IMR-90 (cell line): ENCODE results near the gene NAGLU. TPM values are rescaled to one million over a fixed set of nuclear protein-coding genes. Genes with fewer than 3 reads are reported as not detected.

Experiments
- ATAC-seq: fragments of 200-7000 bp; cut with Tn5 transposase; 2 replicates; pipeline ENCODE4 v1.9.1; 2020; ENCODE audit warnings: low read depth, mild to moderate bottlenecking, moderate library complexity
- BruUV-seq: library from RNA; stranded (reverse); fragments of 400-500 nt; replicated peaks from 2 replicates; lab custom pipeline; 2021; lab: Mats Ljungman, UMichigan
- CTCF ChIA-PET: fragments of 300-600 bp; formaldehyde crosslinking; extraction: SDS; loops from one replicate; lab custom pipeline; 2021; ENCODE audit warnings: antibody characterized with exemption; lab: Yijun Ruan, JAX
- POLR2A ChIA-PET: fragments of 300-600 bp; sonication (Branson Sonifier 250); formaldehyde crosslinking; loops from one replicate; lab custom pipeline; 2022; ENCODE audit warnings: antibody characterized with exemption; ENCODE audit not compliant: unreplicated experiment; lab: Charles Lee
- DNase-seq: peaks from one replicate; pipeline ENCODE4 v3.0.0; 2013
- H2AFZ ChIP-seq: replicated peaks from 2 replicates; pipeline ENCODE3; 2013; ENCODE audit warnings: low read length, mild to moderate bottlenecking; ENCODE audit not compliant: poor library complexity
- H2AK5ac ChIP-seq: 2 replicates; pipeline ENCODE4 v1.6.1; 2013; ENCODE audit warnings: low read depth, low read length, inconsistent platforms
- H2AK9ac ChIP-seq: replicated peaks from 2 replicates; pipeline ENCODE3; 2013; ENCODE audit warnings: mild to moderate bottlenecking, low read depth, low read length, moderate library complexity; ENCODE audit not compliant: poor library complexity
- H2BK120ac ChIP-seq: 2 replicates; pipeline ENCODE4 v1.6.1; 2013; ENCODE audit warnings: low read depth, low read length, inconsistent platforms
- H2BK15ac ChIP-seq: 3 replicates; pipeline ENCODE4 v1.6.1; 2013; ENCODE audit warnings: low read depth, low read length, inconsistent platforms
- H2BK20ac ChIP-seq: 2 replicates; pipeline ENCODE4 v1.6.1; 2013; ENCODE audit warnings: low read depth, mild to moderate bottlenecking, inconsistent platforms, low read length, moderate library complexity
- H2BK5ac ChIP-seq: 2 replicates; pipeline ENCODE4 v1.6.1; 2013; ENCODE audit warnings: mild to moderate bottlenecking, low read depth, low read length, inconsistent platforms; ENCODE audit not compliant: poor library complexity, severe bottlenecking
- H3K14ac ChIP-seq: replicated peaks from 2 replicates; pipeline ENCODE4 v1.6.1; 2013; ENCODE audit warnings: low read depth, low read length, inconsistent platforms
- H3K18ac ChIP-seq: 2 replicates; pipeline ENCODE4 v1.6.1; 2013; ENCODE audit warnings: low read depth, low read length, control low read depth
- H3K23ac ChIP-seq: 2 replicates; pipeline ENCODE4 v1.6.1; 2013; ENCODE audit warnings: low read depth, low read length, inconsistent platforms
- H3K27ac ChIP-seq: 2 replicates; pipeline ENCODE4 v1.5.1; 2013; ENCODE audit warnings: mild to moderate bottlenecking, control low read depth, low read length; ENCODE audit not compliant: insufficient read depth
- H3K27me3 ChIP-seq: 2 replicates; pipeline ENCODE4 v1.6.1; 2013; ENCODE audit warnings: low read length; ENCODE audit not compliant: control insufficient read depth, insufficient read depth
- H3K36me3 ChIP-seq: 2 replicates; pipeline ENCODE4 v1.6.1; 2013; ENCODE audit warnings: low read length, mixed read lengths; ENCODE audit not compliant: control insufficient read depth, insufficient read depth
- H3K4ac ChIP-seq: 2 replicates; pipeline ENCODE4 v1.6.1; 2013; ENCODE audit warnings: low read depth, low read length, inconsistent platforms
- H3K4me1 ChIP-seq: 2 replicates; pipeline ENCODE4 v1.6.1; 2013; ENCODE audit warnings: low read length, mixed read lengths; ENCODE audit not compliant: control insufficient read depth, insufficient read depth
- H3K4me2 ChIP-seq: 2 replicates; pipeline ENCODE4 v1.6.1; 2013; ENCODE audit warnings: low read depth, mild to moderate bottlenecking, control low read depth, low read length, moderate library complexity
- H3K4me3 ChIP-seq: 2 replicates; pipeline ENCODE4 v1.5.1; 2013; ENCODE audit warnings: low read depth, mild to moderate bottlenecking, control low read depth, low read length, moderate library complexity; ENCODE audit not compliant: insufficient read depth
- H3K56ac ChIP-seq: 2 replicates; pipeline ENCODE4 v1.6.1; 2013; ENCODE audit warnings: low read length, inconsistent platforms; ENCODE audit not compliant: insufficient read depth; ENCODE audit errors: extremely low read depth
- H3K79me1 ChIP-seq, 2 experiments: 2 replicates each; pipeline ENCODE4 v1.6.1; 2013; ENCODE audit warnings: low read length in 2 of 2, inconsistent platforms in 1 of 2, low read depth in 1 of 2
- H3K9ac ChIP-seq: 2 replicates; pipeline ENCODE4 v1.6.1; 2013; ENCODE audit warnings: low read depth, low read length, control low read depth
- H3K9me1 ChIP-seq: 2 replicates; pipeline ENCODE4 v1.6.1; 2013; ENCODE audit warnings: low read length, inconsistent platforms; ENCODE audit not compliant: insufficient read depth
- H3K9me3 ChIP-seq: 2 replicates; pipeline ENCODE4 v1.6.1; 2013; ENCODE audit warnings: low read length; ENCODE audit not compliant: control insufficient read depth, insufficient read depth
- H4K20me1 ChIP-seq: 2 replicates; pipeline ENCODE4 v1.6.1; 2013; ENCODE audit warnings: low read length, inconsistent platforms; ENCODE audit not compliant: insufficient read depth
- H4K5ac ChIP-seq: 2 replicates; pipeline ENCODE4 v1.6.1; 2013; ENCODE audit warnings: mild to moderate bottlenecking, low read depth, low read length, control low read depth
- H4K8ac ChIP-seq, 2 experiments: 2 replicates each; pipeline ENCODE4 v1.6.1; 2013; ENCODE audit warnings: low read depth in 2 of 2, low read length in 2 of 2, control low read depth in 1 of 2, inconsistent platforms in 1 of 2
- H4K91ac ChIP-seq: 2 replicates; pipeline ENCODE4 v1.6.1; 2013; ENCODE audit warnings: low read depth, low read length, inconsistent platforms; ENCODE audit not compliant: insufficient read depth
- CHD1 ChIP-seq: IDR thresholded peaks from 2 replicates; pipeline ENCODE4 v1.6.1; 2012; ENCODE audit warnings: low read depth, low read length, improper control_type of control experiment
- MAZ ChIP-seq: IDR thresholded peaks from 2 replicates; pipeline ENCODE4 v1.6.1; 2012; ENCODE audit warnings: low read depth, mild to moderate bottlenecking, low read length, improper control_type of control experiment, moderate library complexity, borderline replicate concordance
- NFE2L2 ChIP-seq: fragments of 150-350 bp; IDR thresholded peaks from 2 replicates; pipeline ENCODE4 v1.6.1; 2016; ENCODE audit warnings: low read depth, mild to moderate bottlenecking, low read length
- RAD21 ChIP-seq: IDR thresholded peaks from 2 replicates; pipeline ENCODE4 v1.6.1; 2012; ENCODE audit warnings: low read length, improper control_type of control experiment
- RFX5 ChIP-seq: IDR thresholded peaks from 2 replicates; pipeline ENCODE4 v1.8.0; 2012; ENCODE audit warnings: low read depth, mild to moderate bottlenecking, low read length, moderate library complexity
- WGBS, 2 experiments: methylation state at CpG; one replicate each; pipeline versions ENCODE4 v1.1.5 to v1.1.7; 2013; ENCODE audit warnings: missing lambda C conversion rate in 2 of 2; ENCODE audit not compliant: insufficient read length in 1 of 2; ENCODE audit errors: extremely low coverage in 2 of 2; 5-methylcytosine and 5-hydroxymethylcytosine counted together
- dilution Hi-C: fragments of 300-500 bp; cut with HindIII; formaldehyde crosslinking; loops from one replicate; pipeline ENCODE4 v1.14.3; 2018; ENCODE audit warnings: low sequenced_read_pairs; ENCODE audit not compliant: unreplicated experiment
- in situ Hi-C: fragments of 300-500 bp; cut with MboI; formaldehyde crosslinking; loops from 3 replicates; pipeline ENCODE4 v1.14.3; 2019; ENCODE audit warnings: low sequenced_read_pairs, inconsistent platforms, mixed read lengths
- intact Hi-C: fragments of 100-400 bp; cut with micrococcal nuclease; formaldehyde crosslinking; loops from 2 replicates; pipeline ENCODE4 v1.10.0; 2022
- polyA plus RNA-seq, 3 experiments: library from polyadenylated mRNA; depleted of rRNA; stranded (reverse); fragments of >200 nt; gene quantifications; 2 replicates each; pipeline ENCODE4 v1.2.3, GENCODE V29; 2012; ENCODE audit warnings: low replicate concordance in 1 of 3
- total RNA-seq: library from RNA; depleted of rRNA; stranded (reverse); fragments of >200 nt; gene quantifications from 2 replicates; pipeline ENCODE4 v1.2.3, GENCODE V29; 2012
- TF ChIP-seq, protein P1 (sequence below): conservative IDR thresholded peaks from 2 replicates; pipeline ENCODE4 v1.5.1; 2012; ENCODE audit warnings: mild to moderate bottlenecking, low read depth, low read length, improper control_type of control experiment

Gene NAGLU
- total and polyA plus RNA-seq, 2 of the 4 experiments (the other 2 are of a cell fraction), result 6.5 to 29.2 TPM

DNA sequence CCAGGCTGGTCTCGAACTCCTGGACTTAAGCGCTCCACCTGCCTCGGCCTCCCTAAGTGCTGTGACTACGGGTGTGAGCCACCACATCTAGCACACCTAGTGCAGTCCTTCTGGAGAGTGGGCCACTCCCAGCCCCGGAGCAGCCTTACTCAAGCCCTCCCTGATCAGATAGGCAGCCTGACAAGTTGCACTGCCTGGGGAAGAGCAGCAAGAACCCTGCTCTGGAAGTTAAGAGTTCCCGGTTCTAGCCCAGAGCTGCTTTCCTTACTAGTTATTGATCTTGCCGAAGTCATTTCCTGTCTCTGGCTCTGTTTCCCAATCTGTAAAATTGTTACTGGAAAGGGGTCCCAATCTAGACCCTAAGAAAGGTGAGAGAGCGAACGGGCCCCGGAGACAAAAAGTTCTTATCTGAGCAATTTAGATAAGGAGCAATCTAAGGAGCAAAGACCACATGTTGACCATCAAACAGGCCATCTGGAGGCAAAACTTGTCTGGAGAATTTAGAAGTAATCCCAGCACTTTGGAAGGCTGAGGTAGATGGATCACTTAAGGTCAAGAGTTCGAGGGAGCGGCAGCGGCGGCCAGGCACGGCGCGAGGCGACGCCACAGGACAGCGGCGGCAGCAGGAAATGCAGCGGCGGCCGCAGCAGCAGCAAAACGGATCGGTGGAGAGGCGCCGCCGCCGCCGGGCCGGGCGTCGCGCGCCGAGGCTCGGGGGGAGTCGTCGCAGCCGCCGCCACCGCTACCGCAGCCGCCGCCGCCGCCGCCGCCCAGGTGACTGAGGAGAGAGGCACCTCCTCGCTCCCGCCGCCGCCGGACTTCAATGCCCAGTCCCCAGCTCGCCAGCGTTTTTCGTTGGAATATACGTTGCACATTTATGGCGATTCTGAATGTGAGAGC lies 4.3 kb upstream of the NAGLU start:
- Histone ChIP-seq H3K4me2 (peak overlapping the region; percentile 76), H3K9me1 (peaks cover 20% of the 10 kb centered on the region), H3K36me3 (no peaks in the 10 kb centered on the region), H2BK5ac (no peak overlapping the region), H3K9me3 (no peaks in the 10 kb centered on the region), H2BK15ac (0 out of 3 replicates have a peak overlapping the region, but pooled peaks have one; percentile 74), H2AK5ac (peak overlapping the region; percentile 39), H3K9ac (peak overlapping the region; percentile 62), H4K91ac (0 out of 2 replicates have a peak overlapping the region, but pooled peaks have one; percentile 19), H4K5ac (peak overlapping the region; percentile 52; the same call in 1 of the 2 replicates), H3K56ac (peak overlapping the region; percentile 65; the same call in 1 of the 2 replicates), H3K27ac (peak overlapping the region; percentile 45; the same call in 1 of the 2 replicates), H3K4ac (peak overlapping the region; percentile 79; the same call in 1 of the 2 replicates), H2AFZ (peak overlapping the region; percentile 85), H4K20me1 (0 out of 2 replicates have a peak, but pooled peaks cover 1% of the 10 kb centered on the region), H3K23ac (peak overlapping the region; percentile 59), H3K14ac (peak overlapping the region; percentile 76; the same call in 1 of the 2 replicates), H3K4me1 (peaks cover 23% of the 10 kb centered on the region), H3K18ac (peak overlapping the region; percentile 63; the same call in 1 of the 2 replicates), H3K79me1 (peaks cover 5 to 19% of the 10 kb centered on the region in 2 experiments; a peak in 3 of 4 replicates), H3K27me3 (no peaks in the 10 kb centered on the region), H3K4me3 (peak overlapping the region; percentile 42), H2BK120ac (peak overlapping the region; percentile 74), H2BK20ac (peak overlapping the region; percentile 61), H2AK9ac (peak overlapping the region; percentile 72), H4K8ac (peak overlapping the region; percentile 30 to 88; a peak in 2 of 4 replicates)
- ATAC-seq, result peak; percentile 27
- peak; percentile 34 for DNase-seq
- in situ Hi-C loops, result no loop called here
- TF ChIP-seq CHD1, result no peak
- TF ChIP-seq MAZ, result no peak
- no peak for TF ChIP-seq NFE2L2
- TF ChIP-seq, protein P1, sequence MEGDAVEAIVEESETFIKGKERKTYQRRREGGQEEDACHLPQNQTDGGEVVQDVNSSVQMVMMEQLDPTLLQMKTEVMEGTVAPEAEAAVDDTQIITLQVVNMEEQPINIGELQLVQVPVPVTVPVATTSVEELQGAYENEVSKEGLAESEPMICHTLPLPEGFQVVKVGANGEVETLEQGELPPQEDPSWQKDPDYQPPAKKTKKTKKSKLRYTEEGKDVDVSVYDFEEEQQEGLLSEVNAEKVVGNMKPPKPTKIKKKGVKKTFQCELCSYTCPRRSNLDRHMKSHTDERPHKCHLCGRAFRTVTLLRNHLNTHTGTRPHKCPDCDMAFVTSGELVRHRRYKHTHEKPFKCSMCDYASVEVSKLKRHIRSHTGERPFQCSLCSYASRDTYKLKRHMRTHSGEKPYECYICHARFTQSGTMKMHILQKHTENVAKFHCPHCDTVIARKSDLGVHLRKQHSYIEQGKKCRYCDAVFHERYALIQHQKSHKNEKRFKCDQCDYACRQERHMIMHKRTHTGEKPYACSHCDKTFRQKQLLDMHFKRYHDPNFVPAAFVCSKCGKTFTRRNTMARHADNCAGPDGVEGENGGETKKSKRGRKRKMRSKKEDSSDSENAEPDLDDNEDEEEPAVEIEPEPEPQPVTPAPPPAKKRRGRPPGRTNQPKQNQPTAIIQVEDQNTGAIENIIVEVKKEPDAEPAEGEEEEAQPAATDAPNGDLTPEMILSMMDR, result peak; percentile 39
- peak; percentile 41 for TF ChIP-seq RAD21
- no peak for TF ChIP-seq RFX5
- WGBS, 2 experiments, result 13% methylated on average over 38 of the region's 60 CpGs; no CpG with 5 or more reads in 1 of the 2 experiments
- no TSS peak for BruUV-seq
- ChIA-PET POLR2A (interaction anchor here (0.6 kb wide), 1 partner anchor 207 kb away, joined by 4 read pairs; no protein-coding TSS in a partner anchor), CTCF (interaction anchor here (0.7 to 0.8 kb wide), 2 partner anchors 9 to 432 kb away, joined by 3 to 4 read pairs; no protein-coding TSS in a partner anchor)
- dilution Hi-C loops, result no loop called here
- intact Hi-C loops, result no loop called here
